Upper lobe of right lung (tissue), 1 donor: ENCODE data around the gene PRKCE. TPM values are rescaled to one million over a fixed set of nuclear protein-coding genes. Genes with fewer than 3 reads are reported as not detected.

Experiments
- ATAC-seq: fragments of 200-7000 bp; cut with Tn5 transposase; one replicate; pipeline ENCODE4 v1.9.1; 2020; ENCODE audit warnings: mild to moderate bottlenecking, moderate library complexity
- DNase-seq: peaks from one replicate; pipeline ENCODE4 v3.0.0-alpha.2; 2020
- H3K27ac ChIP-seq: fragments of 200-600 bp; one replicate; pipeline ENCODE4 v1.8.0; 2022
- H3K27me3 ChIP-seq: fragments of 200-600 bp; one replicate; pipeline ENCODE4 v1.8.0; 2022; ENCODE audit warnings: mild to moderate bottlenecking
- H3K36me3 ChIP-seq: fragments of 200-600 bp; one replicate; pipeline ENCODE4 v1.8.0; 2022
- H3K4me1 ChIP-seq: fragments of 200-600 bp; one replicate; pipeline ENCODE4 v1.8.0; 2022
- H3K4me3 ChIP-seq: fragments of 200-600 bp; one replicate; pipeline ENCODE4 v1.8.0; 2022; ENCODE audit warnings: mild to moderate bottlenecking
- H3K9me3 ChIP-seq: fragments of 200-600 bp; one replicate; pipeline ENCODE4 v1.8.0; 2022
- CTCF ChIP-seq: fragments of 200-600 bp; IDR thresholded peaks from one replicate; pipeline ENCODE4 v1.8.0; 2022; ENCODE audit warnings: antibody characterized with exemption
- intact Hi-C: fragments of 100-400 bp; cut with DNase I; formaldehyde crosslinking; loops from one replicate; pipeline ENCODE4 v1.11.0; 2022
- total RNA-seq: library from RNA; stranded (reverse); fragmentation: NEBNext Ultra II Directional; extraction: Animal tissue kit (Norgen Biotek cat#: 25700); gene quantifications from one replicate; pipeline ENCODE4 v1.2.1, GENCODE V29; 2021
- donor health status: DM: no; HTN: yes; CAD: no; lungs with severe emphysema.

The PRKCE gene
- total RNA-seq, 1 donor from 2014 or later: 65.6 TPM

DNA sequence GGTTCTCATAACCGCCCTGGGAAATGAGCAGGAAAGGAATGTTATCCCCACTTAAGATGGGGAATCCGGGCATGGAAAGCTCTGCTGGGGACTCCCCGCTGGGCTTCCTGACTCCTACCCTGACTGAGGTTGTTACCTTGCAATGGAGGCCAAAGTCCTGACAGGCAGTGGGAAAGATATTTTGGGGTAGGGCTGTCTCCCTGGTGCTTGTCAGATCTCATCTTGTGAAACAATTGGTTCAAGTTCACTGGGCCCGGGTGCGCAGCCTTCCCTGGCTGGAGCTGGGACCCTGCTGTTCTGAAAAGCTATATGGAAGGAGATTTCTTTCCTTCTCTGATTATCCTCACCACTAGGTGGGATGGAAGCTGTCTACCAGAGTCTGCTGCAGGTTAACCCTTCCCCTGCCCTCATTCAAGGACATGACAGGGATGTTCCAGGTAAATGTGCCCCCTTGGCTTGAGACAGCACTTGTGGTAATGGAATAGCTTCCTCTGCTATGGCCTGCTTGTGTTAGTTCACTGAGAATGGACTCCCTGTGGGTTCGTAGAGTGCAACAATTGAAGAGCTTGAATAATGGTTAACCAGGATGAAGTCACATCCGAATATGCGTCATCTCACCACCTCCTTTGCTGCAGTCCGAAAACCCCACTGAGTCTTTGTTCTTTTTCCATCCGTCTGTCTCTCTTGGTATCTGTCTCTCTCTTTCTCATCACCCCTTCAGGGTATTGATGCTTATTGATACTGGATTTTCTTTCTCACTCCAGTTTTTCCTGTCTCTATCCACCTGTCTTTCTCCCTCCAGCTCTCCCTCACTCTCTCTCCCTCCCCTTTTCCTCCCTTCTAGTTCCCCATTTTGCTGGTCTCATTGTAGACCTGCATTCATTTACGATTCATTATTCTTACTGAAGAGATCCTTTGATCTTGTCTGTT, 577.9 kb downstream of the PRKCE start:
- no peak overlapping the region for H3K4me3 ChIP-seq
- ATAC-seq (no peak), DNase-seq (no peak)
- H3K36me3 ChIP-seq: no peaks in the 10 kb centered on the region
- H3K27me3 ChIP-seq: no peaks in the 10 kb centered on the region
- H3K4me1 ChIP-seq: peaks cover 21% of the 10 kb centered on the region
- H3K9me3 ChIP-seq: no peaks in the 10 kb centered on the region
- TF ChIP-seq CTCF: no peak
- no peak overlapping the region for H3K27ac ChIP-seq
- intact Hi-C loops: no loop called here

DNA sequence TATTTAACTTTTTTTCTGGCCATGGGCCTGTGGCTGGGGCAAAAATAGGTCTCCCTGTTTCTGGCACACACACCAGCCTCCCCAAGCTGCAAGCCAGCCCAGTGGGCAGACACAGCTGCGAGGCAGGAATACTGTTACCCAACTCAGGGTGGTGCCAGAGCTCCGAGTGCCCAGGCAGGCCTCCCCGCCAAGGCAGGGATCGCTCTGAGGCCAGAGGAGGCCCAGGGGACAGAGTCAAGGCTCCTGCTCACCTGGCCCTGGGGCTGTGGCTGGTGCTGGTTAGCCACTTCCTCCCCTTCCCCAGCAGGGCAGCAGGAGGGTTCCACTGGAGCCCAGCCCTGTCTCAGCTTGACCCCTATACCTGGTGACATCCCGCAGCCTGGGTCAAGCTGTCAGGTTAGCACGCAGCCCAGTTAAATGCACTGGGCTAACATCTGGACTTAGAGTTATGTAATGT, 578.7 kb downstream of the PRKCE start:
- peak; percentile 81 for DNase-seq
- intact Hi-C loops: no loop called here
- H3K27ac ChIP-seq: peak overlapping the region; percentile 32

DNA sequence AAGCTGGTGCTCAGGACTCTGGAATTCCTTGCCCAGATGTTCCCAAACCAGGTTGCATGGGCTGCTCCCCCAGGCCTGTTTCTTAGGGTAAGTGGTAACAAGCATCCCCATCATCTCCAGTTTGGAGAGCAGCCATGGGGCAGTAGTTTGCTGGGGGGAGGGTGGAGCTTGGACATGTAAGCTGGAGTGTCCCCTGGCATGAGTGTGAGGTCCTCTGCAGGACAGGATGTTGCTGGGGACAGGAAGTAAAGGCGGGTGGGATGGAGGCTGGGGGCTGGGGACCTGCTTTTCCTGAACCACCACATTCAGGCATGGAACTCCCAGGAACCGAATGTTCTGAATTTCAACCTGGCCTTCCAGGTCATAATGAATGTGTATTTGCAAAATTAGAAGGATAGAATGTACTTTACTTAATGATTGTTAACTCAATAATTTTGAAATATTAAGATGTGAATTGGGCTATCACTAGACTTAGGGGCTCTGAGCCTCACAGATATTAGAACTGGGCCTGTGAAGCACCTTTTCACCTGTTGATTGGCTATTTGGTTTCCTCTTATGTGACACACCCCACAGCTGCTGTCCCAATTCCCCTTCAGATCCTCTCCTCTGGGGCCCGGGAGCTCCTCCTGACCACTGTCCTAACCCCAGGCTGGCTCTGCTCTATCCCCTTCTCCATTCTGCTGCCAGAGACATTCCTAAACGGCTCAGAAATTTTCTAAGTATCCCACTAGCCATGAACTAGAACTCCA, 579.4 kb downstream of the PRKCE start:
- Histone ChIP-seq H3K9me3 (no peaks in the 10 kb centered on the region), H3K27me3 (no peaks in the 10 kb centered on the region), H3K4me3 (no peak overlapping the region), H3K4me1 (peaks cover 18% of the 10 kb centered on the region), H3K27ac (no peak overlapping the region), H3K36me3 (no peaks in the 10 kb centered on the region)
- intact Hi-C loops: no loop called here
- ATAC-seq: peak; percentile 44
- TF ChIP-seq CTCF: no peak
- no peak for DNase-seq

More for the DNA sequence above, 578.7 kb downstream of the PRKCE start:
- H3K27me3 ChIP-seq: no peaks in the 10 kb centered on the region
- peaks cover 21% of the 10 kb centered on the region for H3K4me1 ChIP-seq
- TF ChIP-seq CTCF: peak; percentile 27
- H3K36me3 ChIP-seq: no peaks in the 10 kb centered on the region
- H3K9me3 ChIP-seq: no peaks in the 10 kb centered on the region
- no peak overlapping the region for H3K4me3 ChIP-seq
- peak; percentile 88 for ATAC-seq

GRCh38 chr2:46231721-46232120, 580.2 kb downstream of the PRKCE start:
- Histone ChIP-seq H3K27ac (no peak overlapping the region), H3K9me3 (no peaks in the 10 kb centered on the region), H3K4me3 (no peak overlapping the region), H3K36me3 (no peaks in the 10 kb centered on the region), H3K4me1 (peaks cover 18% of the 10 kb centered on the region), H3K27me3 (no peaks in the 10 kb centered on the region)
- no peak for ATAC-seq
- DNase-seq: no peak
- intact Hi-C loops: no loop called here
- TF ChIP-seq CTCF: no peak

GRCh38 chr2:46232860-46233259, 581.4 kb downstream of the PRKCE start:
- H3K36me3 ChIP-seq: no peaks in the 10 kb centered on the region
- no peak overlapping the region for H3K4me3 ChIP-seq
- no peak overlapping the region for H3K27ac ChIP-seq
- no peaks in the 10 kb centered on the region for H3K27me3 ChIP-seq
- ATAC-seq (no peak), DNase-seq (no peak)
- H3K4me1 ChIP-seq: peaks cover 18% of the 10 kb centered on the region
- no peaks in the 10 kb centered on the region for H3K9me3 ChIP-seq
- TF ChIP-seq CTCF: no peak
- intact Hi-C loops: no loop called here
